ENCODE results near the gene CDV3. TPM values are rescaled to one million over a fixed set of nuclear protein-coding genes. Genes with fewer than 3 reads are reported as not detected.

Gene CDV3
- total RNA-seq, 2 donors from 2014 or later, result 114 to 118 TPM

GRCh38 chr3:133561679-133562078, 11.8 kb upstream of the CDV3 start:
- no peaks in the 10 kb centered on the region for H3K36me3 Mint-ChIP-seq (ENCODE audit: low read depth)
- no peak for DNase-seq
- H3K36me3 ChIP-seq (ENCODE audit: control insufficient read depth, insufficient read depth, low read length), result no peaks in the 10 kb centered on the region
- H3K4me3 Mint-ChIP-seq, result no peak overlapping the region
- H3K27ac Mint-ChIP-seq, result no peak overlapping the region
- peaks cover 9% of the 10 kb centered on the region for H3K4me1 ChIP-seq (ENCODE audit: control insufficient read depth, insufficient read depth, low read length)
- no peak for TF ChIP-seq CTCF (conservative IDR thresholded peaks at IDR 0.05)
- 90 to 94% methylated on average over 2 of the region's 2 CpGs for WGBS, 2 experiments (ENCODE audit: insufficient coverage in 1 of 2, insufficient read length in 1 of 2)
- peaks cover 15% of the 10 kb centered on the region for H3K4me1 Mint-ChIP-seq
- H3K27me3 Mint-ChIP-seq (ENCODE audit: insufficient read depth), result no peaks in the 10 kb centered on the region
- no peaks in the 10 kb centered on the region for H3K27me3 ChIP-seq (ENCODE audit: control insufficient read depth, insufficient read depth, low read length, poor library complexity, severe bottlenecking)
- H3K9me3 Mint-ChIP-seq, result no peaks in the 10 kb centered on the region
- H3K9ac ChIP-seq (ENCODE audit: extremely low read depth, low read length, poor library complexity, severe bottlenecking), result no peak overlapping the region
- H3K27ac ChIP-seq (ENCODE audit: low read depth, low read length), result no peak overlapping the region
- no peak overlapping the region for H3K4me3 ChIP-seq (ENCODE audit: low read length)
- no peaks in the 10 kb centered on the region for H3K9me3 ChIP-seq (ENCODE audit: control insufficient read depth, low read length)

- H3K9me3 Mint-ChIP-seq, result no peaks in the 10 kb centered on the region
- H3K4me3 Mint-ChIP-seq, result no peak overlapping the region
- WGBS, 2 experiments (ENCODE audit: insufficient coverage in 1 of 2, insufficient read length in 1 of 2), result 59% methylated on average over 1 of the region's 1 CpG; no CpG with 5 or more reads in 1 of the 2 experiments
- no peak for TF ChIP-seq CTCF (conservative IDR thresholded peaks at IDR 0.05)
- Histone ChIP-seq H3K27me3 (ENCODE audit: control insufficient read depth, insufficient read depth, low read length, poor library complexity, severe bottlenecking) (no peaks in the 10 kb centered on the region), H3K36me3 (ENCODE audit: control insufficient read depth, insufficient read depth, low read length) (no peaks in the 10 kb centered on the region), H3K4me1 (ENCODE audit: control insufficient read depth, insufficient read depth, low read length) (peaks cover 9% of the 10 kb centered on the region), H3K9me3 (ENCODE audit: control insufficient read depth, low read length) (no peaks in the 10 kb centered on the region), H3K27ac (ENCODE audit: low read depth, low read length) (no peak overlapping the region), H3K4me3 (ENCODE audit: low read length) (no peak overlapping the region), H3K9ac (ENCODE audit: extremely low read depth, low read length, poor library complexity, severe bottlenecking) (no peak overlapping the region)
- H3K4me1 Mint-ChIP-seq, result peaks cover 15% of the 10 kb centered on the region
- no peaks in the 10 kb centered on the region for H3K27me3 Mint-ChIP-seq (ENCODE audit: insufficient read depth)
- H3K27ac Mint-ChIP-seq, result no peak overlapping the region
- no peak for DNase-seq
- no peaks in the 10 kb centered on the region for H3K36me3 Mint-ChIP-seq (ENCODE audit: low read depth)
Measured at GRCh38 chr3:133562376-133562775, 11.1 kb upstream of the CDV3 start.

- Histone ChIP-seq H3K27me3 (ENCODE audit: control insufficient read depth, insufficient read depth, low read length, poor library complexity, severe bottlenecking) (no peaks in the 10 kb centered on the region), H3K4me1 (ENCODE audit: control insufficient read depth, insufficient read depth, low read length) (peaks cover 11% of the 10 kb centered on the region), H3K27ac (ENCODE audit: low read depth, low read length) (no peak overlapping the region), H3K9me3 (ENCODE audit: control insufficient read depth, low read length) (no peaks in the 10 kb centered on the region), H3K9ac (ENCODE audit: extremely low read depth, low read length, poor library complexity, severe bottlenecking) (no peak overlapping the region), H3K4me3 (ENCODE audit: low read length) (no peak overlapping the region), H3K36me3 (ENCODE audit: control insufficient read depth, insufficient read depth, low read length) (no peaks in the 10 kb centered on the region)
- no peak for DNase-seq
- Mint-ChIP-seq H3K36me3 (ENCODE audit: low read depth) (no peaks in the 10 kb centered on the region), H3K4me3 (no peak overlapping the region), H3K9me3 (no peaks in the 10 kb centered on the region), H3K4me1 (peaks cover 15% of the 10 kb centered on the region), H3K27me3 (ENCODE audit: insufficient read depth) (no peaks in the 10 kb centered on the region), H3K27ac (no peak overlapping the region)
- no peak for TF ChIP-seq CTCF (conservative IDR thresholded peaks at IDR 0.05)
- 85 to 100% methylated on average over 1 to 5 of the region's 5 CpGs for whole genome bisulfite sequencing, 2 experiments (ENCODE audit: insufficient coverage in 1 of 2, insufficient read length in 1 of 2)
Measured at GRCh38 chr3:133563186-133563591, 10.3 kb upstream of the CDV3 start.
